Stimulated activated naive CD8-positive, alpha-beta T cell treated with anti-CD3 and anti-CD28 coated beads, Interleukin-15, amount 100 ng/mL, for 72 hours (primary cell): ENCODE measurements around the gene SETDB2.

ENCODE experiments used
- ATAC-seq: fragments of 150-1000 bp; cut with Tn5 transposase; 2 replicates; pipeline ENCODE4 v1.10.0; 2021; ENCODE audit warnings: mild to moderate bottlenecking, moderate library complexity
- DNase-seq, 2 donors: peaks; one replicate each; pipeline ENCODE4 v3.0.0; 2021 to 2022
- H3K27ac Mint-ChIP-seq, 2 donors: one replicate each; pipeline ENCODE4 v1.8.0; 2022; ENCODE audit warnings: mild to moderate bottlenecking in 2 of 2, mixed read lengths in 2 of 2, moderate library complexity in 2 of 2
- H3K27me3 Mint-ChIP-seq: one replicate; pipeline ENCODE4 v1.8.0; 2022; ENCODE audit warnings: mixed read lengths
- H3K4me1 Mint-ChIP-seq: one replicate; pipeline ENCODE4 v1.8.0; 2022; ENCODE audit warnings: mild to moderate bottlenecking, mixed read lengths
- H3K4me3 Mint-ChIP-seq, 2 donors: one replicate each; pipeline ENCODE4 v1.8.0; 2022; ENCODE audit warnings: mild to moderate bottlenecking in 2 of 2, mixed read lengths in 2 of 2, moderate library complexity in 1 of 2
- H3K9me3 Mint-ChIP-seq, 2 donors: one replicate each; pipeline ENCODE4 v1.8.0; 2022; ENCODE audit warnings: mixed read lengths in 2 of 2

Gene SETDB2

GRCh38 chr13:49450105-49450819 lies 6.2 kb downstream of the SETDB2 start:
- Mint-ChIP-seq H3K27me3 (no peaks in the 10 kb centered on the region), H3K9me3 (no peaks in the 10 kb centered on the region), H3K4me3 (no peak overlapping the region), H3K27ac (peak overlapping the region in 1 of 2 donors; percentile 38), H3K4me1 (peaks cover 63% of the 10 kb centered on the region)
- no peak for ATAC-seq
- DNase-seq, result no peak

GRCh38 chr13:49452725-49453457 lies 8.8 kb downstream of the SETDB2 start:
- H3K4me1 Mint-ChIP-seq, result peaks cover 40% of the 10 kb centered on the region
- ATAC-seq, result no peak
- H3K4me3 Mint-ChIP-seq, result no peak overlapping the region
- H3K27me3 Mint-ChIP-seq, result no peaks in the 10 kb centered on the region
- no peak for DNase-seq
- no peaks in the 10 kb centered on the region for H3K9me3 Mint-ChIP-seq
- H3K27ac Mint-ChIP-seq, result peak overlapping the region in 1 of 2 donors; percentile 88

GRCh38 chr13:49453465-49453864 lies 9.4 kb downstream of the SETDB2 start:
- ATAC-seq, result no peak
- Mint-ChIP-seq H3K27ac (no peak overlapping the region), H3K4me1 (peaks cover 39% of the 10 kb centered on the region)

GRCh38 chr13:49454388-49455006 lies 10.4 kb downstream of the SETDB2 start:
- DNase-seq, result no peak
- H3K4me1 Mint-ChIP-seq, result peaks cover 31% of the 10 kb centered on the region

More at GRCh38 chr13:49453465-49453864, 9.4 kb downstream of the SETDB2 start:
- H3K9me3 Mint-ChIP-seq, result no peaks in the 10 kb centered on the region
- no peaks in the 10 kb centered on the region for H3K27me3 Mint-ChIP-seq
- DNase-seq, result no peak
- H3K4me3 Mint-ChIP-seq, result no peak overlapping the region

GRCh38 chr13:49455007-49455398 lies 10.9 kb downstream of the SETDB2 start:
- DNase-seq (no peak), ATAC-seq (no peak)
- peaks cover 26% of the 10 kb centered on the region for H3K4me1 Mint-ChIP-seq
- no peaks in the 10 kb centered on the region for H3K27me3 Mint-ChIP-seq
- H3K27ac Mint-ChIP-seq, result no peak overlapping the region
- H3K4me3 Mint-ChIP-seq, result no peak overlapping the region
- no peaks in the 10 kb centered on the region for H3K9me3 Mint-ChIP-seq

More at GRCh38 chr13:49454388-49455006, 10.4 kb downstream of the SETDB2 start:
- Mint-ChIP-seq H3K4me3 (peak overlapping the region; percentile 2 to 8), H3K9me3 (no peaks in the 10 kb centered on the region), H3K27ac (no peak overlapping the region), H3K27me3 (no peaks in the 10 kb centered on the region)
- ATAC-seq, result peak; percentile 97

- Mint-ChIP-seq H3K27me3 (no peaks in the 10 kb centered on the region), H3K4me3 (no peak overlapping the region), H3K4me1 (peaks cover 21% of the 10 kb centered on the region), H3K27ac (no peak overlapping the region), H3K9me3 (no peaks in the 10 kb centered on the region)
- ATAC-seq (no peak), DNase-seq (no peak)
Measured at GRCh38 chr13:49456156-49456555, 12.1 kb downstream of the SETDB2 start.

GRCh38 chr13:49457221-49457620 lies 13.1 kb downstream of the SETDB2 start:
- peaks cover 21% of the 10 kb centered on the region for H3K4me1 Mint-ChIP-seq
- H3K27me3 Mint-ChIP-seq, result no peaks in the 10 kb centered on the region
- no peak overlapping the region for H3K4me3 Mint-ChIP-seq
- ATAC-seq (no peak), DNase-seq (no peak)
- no peaks in the 10 kb centered on the region for H3K9me3 Mint-ChIP-seq
- no peak overlapping the region for H3K27ac Mint-ChIP-seq

GRCh38 chr13:49459580-49459979 lies 15.5 kb downstream of the SETDB2 start:
- Mint-ChIP-seq H3K27me3 (no peaks in the 10 kb centered on the region), H3K4me3 (no peak overlapping the region), H3K9me3 (peaks cover 0 to 5% of the 10 kb centered on the region in 2 donors), H3K4me1 (peaks cover 8% of the 10 kb centered on the region), H3K27ac (no peak overlapping the region)
- ATAC-seq (no peak), DNase-seq (no peak)

- no peaks in the 10 kb centered on the region for H3K4me1 Mint-ChIP-seq
- no peak for ATAC-seq
- H3K27me3 Mint-ChIP-seq, result no peaks in the 10 kb centered on the region
- H3K9me3 Mint-ChIP-seq, result peaks cover 0 to 5% of the 10 kb centered on the region in 2 donors
- no peak for DNase-seq
- no peak overlapping the region for H3K27ac Mint-ChIP-seq
- no peak overlapping the region for H3K4me3 Mint-ChIP-seq
Measured at GRCh38 chr13:49464085-49464484, 20.0 kb downstream of the SETDB2 start.

GRCh38 chr13:49464621-49465325 lies 20.7 kb downstream of the SETDB2 start:
- H3K27me3 Mint-ChIP-seq, result no peaks in the 10 kb centered on the region

GRCh38 chr13:49466292-49466838 lies 22.3 kb downstream of the SETDB2 start:
- no peaks in the 10 kb centered on the region for H3K4me1 Mint-ChIP-seq
- H3K27me3 Mint-ChIP-seq, result no peaks in the 10 kb centered on the region
- peaks cover 0 to 5% of the 10 kb centered on the region in 2 donors for H3K9me3 Mint-ChIP-seq
- no peak overlapping the region for H3K4me3 Mint-ChIP-seq
- no peak for DNase-seq
- no peak for ATAC-seq
- no peak overlapping the region for H3K27ac Mint-ChIP-seq

More at GRCh38 chr13:49464621-49465325, 20.7 kb downstream of the SETDB2 start:
- peaks cover 0 to 5% of the 10 kb centered on the region in 2 donors for H3K9me3 Mint-ChIP-seq
- ATAC-seq (no peak), DNase-seq (no peak)
- H3K27ac Mint-ChIP-seq, result no peak overlapping the region
- no peak overlapping the region for H3K4me3 Mint-ChIP-seq
- no peaks in the 10 kb centered on the region for H3K4me1 Mint-ChIP-seq

- Mint-ChIP-seq H3K4me3 (no peak overlapping the region), H3K9me3 (no peaks in the 10 kb centered on the region), H3K4me1 (no peaks in the 10 kb centered on the region), H3K27ac (no peak overlapping the region), H3K27me3 (no peaks in the 10 kb centered on the region)
- no peak for ATAC-seq
- no peak for DNase-seq
Measured at GRCh38 chr13:49472186-49472585, 28.1 kb downstream of the SETDB2 start.

- H3K4me3 Mint-ChIP-seq, result no peak overlapping the region
- ATAC-seq (no peak), DNase-seq (no peak)
- H3K27ac Mint-ChIP-seq, result no peak overlapping the region
- H3K4me1 Mint-ChIP-seq, result no peaks in the 10 kb centered on the region
- no peaks in the 10 kb centered on the region for H3K9me3 Mint-ChIP-seq
- H3K27me3 Mint-ChIP-seq, result no peaks in the 10 kb centered on the region
Measured at GRCh38 chr13:49476529-49476928, 32.5 kb downstream of the SETDB2 start.

- ATAC-seq, result no peak
- Mint-ChIP-seq H3K9me3 (no peaks in the 10 kb centered on the region), H3K4me3 (no peak overlapping the region), H3K27me3 (no peaks in the 10 kb centered on the region), H3K27ac (no peak overlapping the region), H3K4me1 (no peaks in the 10 kb centered on the region)
- no peak for DNase-seq
Measured at GRCh38 chr13:49481788-49482187, 37.7 kb downstream of the SETDB2 start.

- DNase-seq, result no peak
- no peak overlapping the region for H3K27ac Mint-ChIP-seq
- ATAC-seq, result no peak
- no peaks in the 10 kb centered on the region for H3K4me1 Mint-ChIP-seq
- no peak overlapping the region for H3K4me3 Mint-ChIP-seq
- H3K9me3 Mint-ChIP-seq, result no peaks in the 10 kb centered on the region
- H3K27me3 Mint-ChIP-seq, result no peaks in the 10 kb centered on the region
Measured at GRCh38 chr13:49488563-49488962, 44.5 kb downstream of the SETDB2 start.
